Measurements from ENCODE around the gene CDC42SE1. TPM values are rescaled to one million over a fixed set of nuclear protein-coding genes. Genes with fewer than 3 reads are reported as not detected.

The CDC42SE1 gene
- total RNA-seq, 5 donors from 2014 or later (not counting 1 experiment from before 2014, with no cell fraction given) = 419 to 475 (median 450) TPM

GRCh38 chr1:151065089-151065645 lies 5.7 kb upstream of the CDC42SE1 start:
- Histone ChIP-seq H3K4me1 (ENCODE audit: control insufficient read depth in 1 of 2, extremely low read depth in 1 of 2, insufficient read depth in 2 of 2, low read length in 2 of 2) (peaks cover 7 to 14% of the 10 kb centered on the region in 2 experiments), H3K27ac (ENCODE audit: low read length) (no peak overlapping the region), H3K27me3 (replicated peaks in 1 of 2; ENCODE audit: control insufficient read depth in 2 of 2, extremely low read depth in 1 of 2, insufficient read depth in 2 of 2, low read length in 1 of 2) (no peaks in the 10 kb centered on the region), H3K4me3 (ENCODE audit: control insufficient read depth in 1 of 2, extremely low read depth in 1 of 2, low read length in 1 of 2) (no peak overlapping the region), H3K36me3 (ENCODE audit: control insufficient read depth in 2 of 2, extremely low read depth in 1 of 2, insufficient read depth in 1 of 2, low read length in 1 of 2) (peaks cover 0 to 9% of the 10 kb centered on the region in 2 donors), H3K9me3 (no peaks in the 10 kb centered on the region)
- Mint-ChIP-seq H3K36me3 (no peaks in the 10 kb centered on the region), H3K4me1 (peaks cover 15 to 25% (median 18%) of the 10 kb centered on the region in 3 donors), H3K27ac (peak overlapping the region in 1 of 2 donors; percentile 23), H3K4me3 (no peak overlapping the region), H3K27me3 (no peaks in the 10 kb centered on the region), H3K9me3 (no peaks in the 10 kb centered on the region)
- ATAC-seq (replicated peaks in 1 of 4) (no peak), DNase-seq (no peak)
- POLR2A ChIA-PET = interaction anchor here (0.5 to 1.0 kb wide), 5 partner anchors 8 to 574 kb away, joined by 3 to 6 read pairs (median 5); no protein-coding TSS in a partner anchor
- CTCF ChIA-PET = interaction anchor here (0.6 to 1.4 kb wide), 5 partner anchors 7 to 190 kb away, joined by 3 to 5 read pairs (median 3); no protein-coding TSS in a partner anchor

DNA sequence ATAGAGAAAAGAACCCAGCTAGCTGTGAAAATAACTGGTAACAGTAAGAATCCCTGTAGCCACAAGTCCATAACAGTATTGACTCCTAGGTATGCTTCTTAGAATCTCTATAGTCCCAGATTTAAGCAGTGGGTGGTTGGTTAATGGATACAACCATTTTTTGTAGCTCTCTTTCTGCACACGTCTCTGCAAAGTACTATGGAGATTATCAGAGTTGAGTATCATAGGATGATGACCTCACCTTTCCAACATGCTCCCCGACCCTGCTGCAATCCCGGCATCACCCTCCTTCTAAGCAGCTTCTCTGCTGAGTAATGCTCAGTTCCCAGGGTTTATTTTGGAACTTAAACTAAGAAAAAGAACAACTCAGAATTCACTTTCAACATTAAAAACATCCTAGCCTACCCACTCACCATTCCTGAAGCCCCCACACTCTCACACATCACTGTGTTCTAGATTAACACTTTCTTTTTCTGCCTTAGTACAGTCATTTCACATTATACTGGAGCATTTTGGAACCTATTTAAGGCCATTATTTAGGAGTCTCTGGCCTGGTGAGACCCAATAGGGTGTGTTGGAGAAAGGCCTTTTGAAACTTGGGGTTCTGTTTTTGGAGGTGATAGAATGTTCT lies 3.4 kb upstream of the CDC42SE1 start:
- Histone ChIP-seq H3K9me3 (no peaks in the 10 kb centered on the region), H3K27me3 (replicated peaks in 1 of 2; ENCODE audit: control insufficient read depth in 2 of 2, extremely low read depth in 1 of 2, insufficient read depth in 2 of 2, low read length in 1 of 2) (no peaks in the 10 kb centered on the region), H3K4me1 (ENCODE audit: control insufficient read depth in 1 of 2, extremely low read depth in 1 of 2, insufficient read depth in 2 of 2, low read length in 2 of 2) (peaks cover 4 to 11% of the 10 kb centered on the region in 2 experiments), H3K36me3 (ENCODE audit: control insufficient read depth in 2 of 2, extremely low read depth in 1 of 2, insufficient read depth in 1 of 2, low read length in 1 of 2) (peaks cover 0 to 9% of the 10 kb centered on the region in 2 donors), H3K27ac (ENCODE audit: low read length) (no peak overlapping the region), H3K4me3 (ENCODE audit: control insufficient read depth in 1 of 2, extremely low read depth in 1 of 2, low read length in 1 of 2) (no peak overlapping the region)
- ATAC-seq (replicated peaks in 1 of 4) (no peak), DNase-seq (no peak)
- CTCF ChIA-PET = interaction anchor here (1.0 to 1.7 kb wide), 2 partner anchors 15 to 38 kb away, joined by 3 to 6 read pairs; partner anchors contain the start of gene C1orf56 (in 1 of the 2)
- H3K27ac Mint-ChIP-seq = no peak overlapping the region
- H3K36me3 Mint-ChIP-seq = peaks cover 8% of the 10 kb centered on the region
- POLR2A ChIA-PET = no interaction called here
- no peaks in the 10 kb centered on the region for H3K27me3 Mint-ChIP-seq
- no peak overlapping the region for H3K4me3 Mint-ChIP-seq
- H3K9me3 Mint-ChIP-seq = no peaks in the 10 kb centered on the region
- peaks cover 16 to 24% (median 21%) of the 10 kb centered on the region in 3 donors for H3K4me1 Mint-ChIP-seq
- 86% methylated on average over 1 of the region's 3 CpGs for WGBS (ENCODE audit: insufficient coverage)

GRCh38 chr1:151061704-151062103 lies 2.3 kb upstream of the CDC42SE1 start:
- POLR2A ChIA-PET = interaction anchor here in 1 of 2 donors (0.8 kb wide), 1 partner anchor 9 kb away, joined by 4 read pairs; no protein-coding TSS in a partner anchor
- Histone ChIP-seq H3K4me3 (ENCODE audit: control insufficient read depth in 1 of 2, extremely low read depth in 1 of 2, low read length in 1 of 2) (no peak overlapping the region), H3K36me3 (ENCODE audit: control insufficient read depth in 2 of 2, extremely low read depth in 1 of 2, insufficient read depth in 1 of 2, low read length in 1 of 2) (peaks cover 4 to 9% of the 10 kb centered on the region in 2 donors), H3K27me3 (replicated peaks in 1 of 2; ENCODE audit: control insufficient read depth in 2 of 2, extremely low read depth in 1 of 2, insufficient read depth in 2 of 2, low read length in 1 of 2) (no peaks in the 10 kb centered on the region), H3K4me1 (ENCODE audit: control insufficient read depth in 1 of 2, extremely low read depth in 1 of 2, insufficient read depth in 2 of 2, low read length in 2 of 2) (peaks cover 4 to 19% of the 10 kb centered on the region in 2 experiments), H3K27ac (ENCODE audit: low read length) (no peak overlapping the region), H3K9me3 (no peaks in the 10 kb centered on the region)
- ATAC-seq (replicated peaks in 1 of 4) (no peak), DNase-seq (no peak)
- Mint-ChIP-seq H3K36me3 (peaks cover 15% of the 10 kb centered on the region), H3K9me3 (no peaks in the 10 kb centered on the region), H3K4me1 (peaks cover 22 to 35% (median 24%) of the 10 kb centered on the region in 3 donors), H3K27ac (peak overlapping the region; percentile 16 to 28), H3K27me3 (no peaks in the 10 kb centered on the region), H3K4me3 (no peak overlapping the region)
- CTCF ChIA-PET = interaction anchor here in 1 of 2 donors (0.5 to 3.1 kb wide), 6 partner anchors 9 to 562 kb away, joined by 3 to 22 read pairs (median 5); partner anchors contain the start of genes C1orf56 and GABPB2
- no CpG with 5 or more reads among the region's 2 CpGs for WGBS (ENCODE audit: insufficient coverage)

DNA sequence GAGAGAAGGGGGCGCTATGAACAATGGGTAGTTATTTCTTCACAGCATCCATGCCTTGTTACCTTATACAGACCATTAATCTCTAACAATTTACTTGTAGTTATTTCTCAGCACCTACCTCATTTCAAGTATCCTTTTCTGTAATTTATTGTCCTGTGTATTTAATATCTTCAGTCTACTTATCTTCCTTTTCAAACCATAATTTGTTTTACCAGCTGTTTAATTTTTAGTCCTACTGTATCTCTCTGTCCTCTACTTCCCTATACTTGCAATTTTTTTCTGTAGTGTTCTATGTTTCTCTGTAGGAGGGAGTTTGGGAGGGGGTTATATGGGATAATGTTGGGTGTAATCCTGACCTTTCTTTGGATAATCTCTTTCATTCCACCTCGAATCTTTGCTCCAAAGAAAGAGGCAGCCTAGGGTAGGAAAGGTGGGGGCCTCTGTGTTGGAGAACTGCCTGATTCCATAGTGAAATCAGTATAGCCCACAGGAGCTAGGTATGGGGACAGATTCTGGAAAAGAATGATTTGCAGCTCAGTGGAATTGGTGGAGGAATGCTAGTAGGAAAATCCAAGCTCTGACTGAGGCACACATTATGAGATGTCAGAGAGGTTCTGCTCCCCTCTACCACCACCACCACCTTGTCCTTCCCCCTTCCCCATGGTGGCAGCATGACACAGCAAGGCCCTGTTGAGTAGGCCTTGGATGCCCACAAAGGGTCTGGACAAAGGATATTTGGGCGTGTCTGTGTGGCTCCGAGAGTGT lies 1.4 kb upstream of the CDC42SE1 start:
- Mint-ChIP-seq H3K9me3 (no peaks in the 10 kb centered on the region), H3K27ac (peak overlapping the region; percentile 96 to 99), H3K36me3 (peaks cover 24% of the 10 kb centered on the region), H3K4me3 (peak overlapping the region; percentile 93 to 99 (median 95)), H3K27me3 (no peaks in the 10 kb centered on the region), H3K4me1 (peaks cover 31 to 44% (median 32%) of the 10 kb centered on the region in 3 donors)
- no CpG with 5 or more reads among the region's 4 CpGs for WGBS (ENCODE audit: insufficient coverage)
- Histone ChIP-seq H3K4me1 (ENCODE audit: control insufficient read depth in 1 of 2, extremely low read depth in 1 of 2, insufficient read depth in 2 of 2, low read length in 2 of 2) (peaks cover 4 to 24% of the 10 kb centered on the region in 2 experiments), H3K27me3 (replicated peaks in 1 of 2; ENCODE audit: control insufficient read depth in 2 of 2, extremely low read depth in 1 of 2, insufficient read depth in 2 of 2, low read length in 1 of 2) (no peaks in the 10 kb centered on the region), H3K4me3 (ENCODE audit: control insufficient read depth in 1 of 2, extremely low read depth in 1 of 2, low read length in 1 of 2) (peak overlapping the region; percentile 78 to 100), H3K27ac (ENCODE audit: low read length) (peak overlapping the region; percentile 92), H3K36me3 (ENCODE audit: control insufficient read depth in 2 of 2, extremely low read depth in 1 of 2, insufficient read depth in 1 of 2, low read length in 1 of 2) (peaks cover 5 to 9% of the 10 kb centered on the region in 2 donors), H3K9me3 (no peaks in the 10 kb centered on the region)
- DNase-seq (no peak), ATAC-seq (replicated peaks in 1 of 4) (no peak)
- ChIA-PET CTCF (interaction anchor here (0.6 to 3.1 kb wide), 6 partner anchors 10 to 39 kb away, joined by 3 to 22 read pairs (median 5); partner anchors contain the start of genes C1orf56 (in 1 of the 2) and GABPB2 (in 1 of the 2)), POLR2A (interaction anchor here in 1 of 2 donors (0.6 kb wide), 2 partner anchors 151 to 498 kb away, joined by 3 read pairs; no protein-coding TSS in a partner anchor)

GRCh38 chr1:151060007-151060656 lies 710 bp upstream of the CDC42SE1 start, which contains the start of gene MLLT11:
MLLT11 (plus strand) TSS chr1:151060397; CDS start chr1:151067225, 6,828 bp downstream.
- Histone ChIP-seq H3K4me1 (ENCODE audit: control insufficient read depth in 1 of 2, extremely low read depth in 1 of 2, insufficient read depth in 2 of 2, low read length in 2 of 2) (peaks cover 10 to 32% of the 10 kb centered on the region in 2 experiments), H3K36me3 (ENCODE audit: control insufficient read depth in 2 of 2, extremely low read depth in 1 of 2, insufficient read depth in 1 of 2, low read length in 1 of 2) (peaks cover 0 to 16% of the 10 kb centered on the region in 2 donors), H3K27ac (ENCODE audit: low read length) (peak within 1 kb of the TSS; percentile 92), H3K27me3 (replicated peaks in 1 of 2; ENCODE audit: control insufficient read depth in 2 of 2, extremely low read depth in 1 of 2, insufficient read depth in 2 of 2, low read length in 1 of 2) (no peaks in the 10 kb centered on the region), H3K4me3 (ENCODE audit: control insufficient read depth in 1 of 2, extremely low read depth in 1 of 2, low read length in 1 of 2) (peak within 1 kb of the TSS; percentile 78 to 100), H3K9me3 (no peaks in the 10 kb centered on the region)
- ChIA-PET POLR2A (interaction anchor here in 1 of 2 donors (0.6 kb wide), 1 partner anchor 497 kb away, joined by 3 read pairs; no protein-coding TSS in a partner anchor), CTCF (interaction anchor here (0.6 to 3.1 kb wide), 9 partner anchors 8 to 874 kb away, joined by 3 to 22 read pairs (median 5); partner anchors contain the start of genes C1orf56 (in 1 of the 2), CERS2 (in 1 of the 2) and GABPB2 (in 1 of the 2))
- peaks cover 31% of the 10 kb centered on the region for H3K36me3 Mint-ChIP-seq
- DNase-seq (peak in 3 of 35 experiments; percentile 23 to 46 (median 34)), ATAC-seq (replicated peaks in 1 of 4) (no peak)
- H3K9me3 Mint-ChIP-seq = no peaks in the 10 kb centered on the region
- peak within 1 kb of the TSS; percentile 96 to 99 for H3K27ac Mint-ChIP-seq
- H3K27me3 Mint-ChIP-seq = no peaks in the 10 kb centered on the region
- H3K4me3 Mint-ChIP-seq = peak within 1 kb of the TSS; percentile 93 to 99 (median 95)
- 8% methylated on average over 8 of the region's 15 CpGs for WGBS (ENCODE audit: insufficient coverage)
- peaks cover 38 to 51% (median 39%) of the 10 kb centered on the region in 3 donors for H3K4me1 Mint-ChIP-seq

Data from T-cell (primary cell).